A549 (cell line): ENCODE results near the gene VEGFC. TPM values are rescaled to one million over a fixed set of nuclear protein-coding genes. Genes with fewer than 3 reads are reported as not detected.

Experiments used
- ATAC-seq, 2 experiments: fragments of 200-7000 bp in 1 of 2; fragments of >200 bp in 1 of 2; cut with Nextera tagmentation in 1 of 2; cut with Tn5 transposase in 1 of 2; 3 replicates each; pipeline versions ENCODE4 v1.8.0 to v1.9.1; 2018 to 2020; ENCODE audit warnings: mild to moderate bottlenecking in 1 of 2, moderate library complexity in 1 of 2
- CTCF ChIA-PET: fragments of 300-600 bp; sonication (Branson Sonifier 250); formaldehyde crosslinking; extraction: SDS; loops from one replicate; lab custom pipeline; 2021; ENCODE audit warnings: antibody characterized with exemption, inconsistent platforms; lab: Yijun Ruan, JAX
- POLR2A ChIA-PET: fragments of 350-600 bp; formaldehyde crosslinking; extraction: SDS; loops from one replicate; lab custom pipeline; 2021; ENCODE audit warnings: antibody characterized with exemption, inconsistent platforms; lab: Yijun Ruan, JAX
- DNase-seq, 2 experiments: peaks; one replicate each; pipeline versions ENCODE4 v3.0.0 to v3.0.0-alpha.2; 2011 to 2016; ENCODE audit warnings: low read depth in 1 of 2, low spot score in 1 of 2
- FAIRE-seq: peaks from 2 replicates; lab custom pipeline; 2011; peaks lifted over from hg19 to GRCh38; lab: Jason Lieb, UNC
- H3K27ac ChIP-seq, 2 experiments: fragments of >200 bp; sonication (Bioruptor Twin); formaldehyde crosslinking; 3 replicates each; pipeline ENCODE4 v1.5.1; 2016 to 2017
- H3K4me1 ChIP-seq: fragments of >200 bp; sonication (Bioruptor Twin); formaldehyde crosslinking; 3 replicates; pipeline ENCODE4 v1.6.1; 2016
- H3K4me2 ChIP-seq: fragments of >200 bp; sonication (Bioruptor Twin); formaldehyde crosslinking; 3 replicates; pipeline ENCODE4 v1.6.1; 2016
- H3K4me3 ChIP-seq: fragments of >200 bp; sonication (Bioruptor Twin); formaldehyde crosslinking; 3 replicates; pipeline ENCODE4 v1.5.1; 2016
- H3K9me3 ChIP-seq: fragments of >200 bp; sonication (Bioruptor Twin); formaldehyde crosslinking; 3 replicates; pipeline ENCODE4 v1.6.1; 2016
- CBX2 ChIP-seq: fragments of 200-600 bp; sonication (generic); IDR thresholded peaks from 2 replicates; pipeline ENCODE4 v1.6.1; 2016; ENCODE audit warnings: low read depth, mild to moderate bottlenecking, borderline replicate concordance
- CHD4 ChIP-seq: fragments of 200-600 bp; sonication (generic); IDR thresholded peaks from 2 replicates; pipeline ENCODE4 v1.6.1; 2016; ENCODE audit warnings: antibody characterized with exemption, mild to moderate bottlenecking, borderline replicate concordance
- EHMT2 ChIP-seq: fragments of 200-600 bp; sonication (generic); IDR thresholded peaks from 2 replicates; pipeline ENCODE4 v1.6.1; 2016; ENCODE audit warnings: antibody characterized with exemption, low read depth, mild to moderate bottlenecking, moderate library complexity
- ELK1 ChIP-seq: fragments of 150-350 bp; IDR thresholded peaks from 2 replicates; pipeline ENCODE4 v1.6.1; 2014; ENCODE audit warnings: low read depth, mild to moderate bottlenecking, low read length
- ESRRA ChIP-seq: fragments of 150-350 bp; IDR thresholded peaks from 2 replicates; pipeline ENCODE4 v1.6.1; 2014; ENCODE audit warnings: mild to moderate bottlenecking, low read length, borderline replicate concordance
- FOSB ChIP-seq: fragments of 250-450 bp; sonication (Bioruptor Pico); IDR thresholded peaks from 2 replicates; pipeline ENCODE4 v1.5.0; 2020; ENCODE audit warnings: mild to moderate bottlenecking, moderate library complexity
- FOSL2 ChIP-seq, 2 experiments: fragments of 450-650 bp in 1 of 2; fragments of >200 bp in 1 of 2; sonication (Bioruptor Twin) in 1 of 2; formaldehyde crosslinking; IDR thresholded peaks; 2 replicates each; pipeline versions ENCODE4 v1.5.0 to v1.6.1; 2016 to 2020; ENCODE audit warnings: mild to moderate bottlenecking in 1 of 2, moderate library complexity in 1 of 2
- FOXS1 ChIP-seq: fragments of 250-450 bp; sonication (Bioruptor Pico); IDR thresholded peaks from 2 replicates; pipeline ENCODE4 v1.5.0; 2020; ENCODE audit warnings: mild to moderate bottlenecking, moderate library complexity
- GATA3 ChIP-seq: IDR thresholded peaks from 2 replicates; pipeline ENCODE4 v1.6.1; 2012; ENCODE audit warnings: borderline replicate concordance
- HDAC2 ChIP-seq: fragments of 200-600 bp; sonication (generic); IDR thresholded peaks from 2 replicates; pipeline ENCODE4 v1.6.1; 2016
- HEYL ChIP-seq: fragments of 250-450 bp; sonication (Bioruptor Pico); IDR thresholded peaks from 2 replicates; pipeline ENCODE4 v1.8.0; 2021; ENCODE audit warnings: mild to moderate bottlenecking, moderate library complexity
- HOXB13 ChIP-seq: fragments of 250-450 bp; sonication (Bioruptor Pico); IDR thresholded peaks from 2 replicates; pipeline ENCODE4 v1.5.0; 2020; ENCODE audit warnings: low read depth, mild to moderate bottlenecking, moderate library complexity
- HOXB5 ChIP-seq: fragments of 250-450 bp; sonication (Bioruptor Pico); IDR thresholded peaks from 2 replicates; pipeline ENCODE4 v1.5.0; 2020; ENCODE audit warnings: mild to moderate bottlenecking, moderate library complexity
- KDM1A ChIP-seq: fragments of 200-600 bp; sonication (generic); IDR thresholded peaks from 2 replicates; pipeline ENCODE4 v1.6.1; 2016; ENCODE audit warnings: low read depth, mild to moderate bottlenecking
- MAFK ChIP-seq: fragments of 450-650 bp; IDR thresholded peaks from 2 replicates; pipeline ENCODE4 v1.6.1; 2014; ENCODE audit not compliant: partially characterized antibody
- MAX ChIP-seq: IDR thresholded peaks from 2 replicates; pipeline ENCODE4 v1.6.1; 2012
- MAZ ChIP-seq: fragments of 150-350 bp; IDR thresholded peaks from 2 replicates; pipeline ENCODE4 v1.6.1; 2014; ENCODE audit warnings: antibody characterized with exemption, low read depth, low read length, borderline replicate concordance
- MYC ChIP-seq: IDR thresholded peaks from 2 replicates; pipeline ENCODE4 v1.6.1; 2012; ENCODE audit warnings: mild to moderate bottlenecking, inconsistent platforms, low read length, improper control_type of control experiment, borderline replicate concordance
- NFE2L2 ChIP-seq: fragments of 150-350 bp; conservative IDR thresholded peaks from 2 replicates; pipeline ENCODE4 v1.6.1; 2014; ENCODE audit warnings: low read length
- POLR2A ChIP-seq: IDR thresholded peaks from 2 replicates; pipeline ENCODE4 v1.6.1; 2012; ENCODE audit warnings: mild to moderate bottlenecking, low read length
- POLR2AphosphoS2 ChIP-seq: conservative IDR thresholded peaks from 2 replicates; pipeline ENCODE4 v1.6.1; 2012; ENCODE audit warnings: low read length, improper control_type of control experiment, inconsistent platforms
- REST ChIP-seq: fragments of 200-600 bp; sonication (generic); IDR thresholded peaks from 2 replicates; pipeline ENCODE4 v1.6.1; 2016; ENCODE audit warnings: antibody characterized with exemption, mild to moderate bottlenecking, moderate library complexity
- RFX5 ChIP-seq: fragments of 450-650 bp; IDR thresholded peaks from 2 replicates; pipeline ENCODE4 v1.7.1; 2014; ENCODE audit warnings: antibody characterized with exemption, mild to moderate bottlenecking, moderate library complexity
- RNF2 ChIP-seq: fragments of 200-600 bp; sonication (generic); IDR thresholded peaks from 2 replicates; pipeline ENCODE4 v1.6.1; 2016; ENCODE audit warnings: low read depth, mild to moderate bottlenecking, antibody characterized with exemption, moderate library complexity, borderline replicate concordance
- TFCP2L1 ChIP-seq: fragments of 250-450 bp; sonication (Bioruptor Pico); IDR thresholded peaks from 2 replicates; pipeline ENCODE4 v1.5.0; 2021; ENCODE audit warnings: mild to moderate bottlenecking
- ZC3H11A ChIP-seq: fragments of 450-650 bp; IDR thresholded peaks from 2 replicates; pipeline ENCODE4 v1.6.1; 2014; ENCODE audit warnings: antibody characterized with exemption, mild to moderate bottlenecking
- ZNF302 ChIP-seq: fragments of 250-450 bp; sonication (Bioruptor Pico); IDR thresholded peaks from 2 replicates; pipeline ENCODE4 v1.9.0; 2021; ENCODE audit warnings: inconsistent platforms, mild to moderate bottlenecking, moderate library complexity
- WGBS: methylation state at CpG from one replicate; pipeline ENCODE4 v1.1.6; 2017; ENCODE audit errors: missing lambda C conversion rate; 5-methylcytosine and 5-hydroxymethylcytosine counted together
- polyA plus RNA-seq, 4 experiments: library from polyadenylated mRNA; depleted of rRNA in 3 of 4; stranded (reverse); fragments of >200 nt; fragmentation: RNase III in 1 of 4; extraction: RNeasy Plus Mini Kit Qiagen cat#74134 plus additional on column Dnase treatment in 1 of 4; gene quantifications; 2 replicates in 3 of 4; 3 replicates in 1 of 4; pipeline ENCODE4 v1.2.3, GENCODE V29; 2011 to 2017

Gene VEGFC
- polyA plus RNA-seq, 2 of the 4 experiments (the other 2 are of a cell fraction), result 11.6 to 14.4 TPM

GRCh38 chr4:176645246-176645960 is 147.3 kb downstream of the VEGFC start (continued):
- TF ChIP-seq EHMT2 (no peak), CBX2 (no peak), POLR2AphosphoS2 (no peak)

DNA sequence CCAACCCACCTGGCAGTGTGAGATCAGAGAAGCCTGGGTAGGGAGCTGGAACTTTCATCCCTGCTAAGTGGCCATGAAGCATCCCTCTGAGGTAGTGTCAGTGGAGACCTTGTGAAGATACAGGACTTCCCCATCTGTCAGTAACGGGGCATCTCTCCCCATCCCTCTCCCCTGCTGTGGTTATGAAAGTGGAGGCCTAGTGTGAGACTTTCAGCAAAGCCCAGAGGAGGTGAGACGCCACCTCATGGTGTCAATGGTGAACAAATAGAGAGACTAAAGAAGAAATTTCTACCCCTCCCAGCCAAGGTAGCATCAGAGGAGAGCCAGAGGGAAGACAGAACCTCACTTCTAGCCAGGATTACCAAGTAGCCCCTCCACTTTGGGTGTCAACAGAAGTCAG is 150.2 kb downstream of the VEGFC start:
- Histone ChIP-seq H3K4me3 (no peak overlapping the region), H3K4me1 (peaks cover 16% of the 10 kb centered on the region), H3K27ac (peak overlapping the region in 1 of 2 experiments; percentile 73; a peak in 3 of 6 replicates), H3K9me3 (peaks cover 10% of the 10 kb centered on the region; the same call in 1 of the 3 replicates), H3K4me2 (no peak overlapping the region)
- DNase-seq (peak in 1 of 2 experiments; percentile 17), ATAC-seq (no peak), FAIRE-seq (no peak)
- TF ChIP-seq KDM1A, result no peak
- no peak for TF ChIP-seq TFCP2L1 (CRISPR knock-in tag)
- TF ChIP-seq POLR2AphosphoS2, result no peak
- no peak for TF ChIP-seq ZC3H11A
- TF ChIP-seq REST, result no peak
- ChIA-PET CTCF (interaction anchor here (0.8 to 1.3 kb wide), 2 partner anchors 12 to 405 kb away, joined by 3 read pairs; no protein-coding TSS in a partner anchor), POLR2A (no interaction called here)
- WGBS, result 80% methylated on average over 2 of the region's 2 CpGs

DNA sequence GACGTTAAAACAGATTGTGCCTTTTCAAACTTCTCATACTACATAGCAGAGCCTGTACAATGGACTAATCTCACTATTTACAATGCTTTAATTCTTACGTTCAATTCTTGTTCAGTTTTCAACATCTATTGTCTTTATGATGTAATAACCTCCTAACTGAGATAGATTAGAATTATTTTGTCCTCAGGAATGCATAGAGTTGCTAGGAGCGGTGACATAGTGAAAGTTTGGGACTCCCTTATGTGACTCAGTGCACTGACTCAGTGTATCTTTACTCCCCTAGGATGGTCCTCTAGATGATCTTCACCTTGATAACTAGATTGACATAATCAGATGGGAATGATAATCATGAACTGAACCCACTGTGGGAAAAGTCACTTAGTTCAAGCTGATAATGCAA is 151.5 kb downstream of the VEGFC start:
- H3K9me3 ChIP-seq, result peaks cover 10% of the 10 kb centered on the region; the same call in 1 of the 3 replicates
- ATAC-seq (no peak), FAIRE-seq (no peak), DNase-seq (no peak)
- peaks cover 27% of the 10 kb centered on the region for H3K4me1 ChIP-seq
- H3K27ac ChIP-seq, result peak overlapping the region in 1 of 2 experiments; percentile 66; a peak in 3 of 6 replicates
- no peak overlapping the region for H3K4me2 ChIP-seq
- 79% methylated on average over 3 of the region's 3 CpGs for WGBS
- TF ChIP-seq CHD4 (no peak), HDAC2 (no peak), MAZ (no peak), MAFK (no peak), RFX5 (no peak), FOSL2 (IDR thresholded peaks at IDR 0.05) (no peak), FOSL2 (CRISPR knock-in tag; IDR thresholded peaks at IDR 0.05) (peak; percentile 27; the same call in 1 of the 2 replicates), ZC3H11A (no peak)
- CTCF ChIA-PET, result no interaction called here
- POLR2A ChIA-PET, result no interaction called here
- H3K4me3 ChIP-seq, result no peak overlapping the region

GRCh38 chr4:176638992-176639391 is 153.7 kb downstream of the VEGFC start:
- no peak overlapping the region for H3K4me3 ChIP-seq
- DNase-seq (peak in 1 of 2 experiments; percentile 75), FAIRE-seq (no peak), ATAC-seq (peak; percentile 17 to 34; a peak in 4 of 6 replicates)
- CTCF ChIA-PET, result interaction anchor here (0.6 kb wide), 2 partner anchors 790 to 873 kb away, joined by 3 to 5 read pairs; no protein-coding TSS in a partner anchor
- peaks cover 10% of the 10 kb centered on the region; the same call in 1 of the 3 replicates for H3K9me3 ChIP-seq
- H3K4me2 ChIP-seq, result peak overlapping the region; percentile 21; the same call in 2 of the 3 replicates
- POLR2A ChIA-PET, result no interaction called here
- H3K27ac ChIP-seq, result peak overlapping the region; percentile 94
- 45% methylated on average over 2 of the region's 2 CpGs for WGBS
- peaks cover 43% of the 10 kb centered on the region for H3K4me1 ChIP-seq
- peak; percentile 58 for TF ChIP-seq FOSL2 (IDR thresholded peaks at IDR 0.05)
- TF ChIP-seq FOSL2 (CRISPR knock-in tag; IDR thresholded peaks at IDR 0.05), result peak; percentile 77
- TF ChIP-seq FOXS1, result no peak
- TF ChIP-seq POLR2AphosphoS2, result no peak
- TF ChIP-seq HOXB13 (CRISPR knock-in tag), result no peak
- TF ChIP-seq GATA3, result peak; percentile 35; the same call in 1 of the 2 replicates
- TF ChIP-seq ZNF302 (CRISPR knock-in tag), result no peak
- TF ChIP-seq HOXB5 (CRISPR knock-in tag), result no peak; the same call in 1 of the 2 replicates
- no peak for TF ChIP-seq POLR2A
- TF ChIP-seq NFE2L2, result no peak
- no peak for TF ChIP-seq ELK1
- no peak for TF ChIP-seq TFCP2L1 (CRISPR knock-in tag)
- TF ChIP-seq MYC, result no peak
- TF ChIP-seq HEYL, result no peak
- TF ChIP-seq FOSB (CRISPR knock-in tag), result no peak
- no peak for TF ChIP-seq RNF2
- peak; percentile 16; the same call in 1 of the 2 replicates for TF ChIP-seq MAX
- TF ChIP-seq HDAC2, result no peak
- TF ChIP-seq ESRRA, result no peak
